HG03521 (cell line): Measurements from ENCODE around the gene KATNAL1.
"Not testable (repeated sequence)": the region's sequence is repeated elsewhere in the genome, so short reads cannot be mapped to it uniquely, and the experiment has no call there.

ENCODE experiments used
- ATAC-seq: cut with Tn5 transposase; IDR thresholded peaks from one replicate; pipeline ENCODE4 v1.9.1; 2021; ENCODE audit warnings: mild to moderate bottlenecking, moderate library complexity; ENCODE audit not compliant: unreplicated experiment

The KATNAL1 gene

DNA sequence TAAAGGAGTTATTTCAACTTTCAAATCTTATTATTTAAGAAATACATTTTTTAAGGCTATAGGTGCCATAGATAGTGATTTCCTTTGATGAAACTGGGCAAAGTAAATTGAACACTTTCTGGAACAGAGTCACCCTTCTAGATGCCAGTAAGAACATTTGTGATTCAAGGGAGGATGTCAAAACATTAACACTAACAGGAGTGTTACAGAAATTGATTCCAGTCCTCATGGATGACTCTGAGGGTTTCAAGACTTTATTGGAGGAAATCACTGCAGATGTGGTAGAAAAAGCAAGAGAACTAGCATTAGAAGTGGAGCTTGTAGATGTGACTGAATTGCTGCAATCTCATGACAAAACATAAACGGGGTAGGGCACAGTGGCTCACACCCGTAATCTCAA is 12.2 kb downstream of the KATNAL1 start:
- no peak for ATAC-seq

DNA sequence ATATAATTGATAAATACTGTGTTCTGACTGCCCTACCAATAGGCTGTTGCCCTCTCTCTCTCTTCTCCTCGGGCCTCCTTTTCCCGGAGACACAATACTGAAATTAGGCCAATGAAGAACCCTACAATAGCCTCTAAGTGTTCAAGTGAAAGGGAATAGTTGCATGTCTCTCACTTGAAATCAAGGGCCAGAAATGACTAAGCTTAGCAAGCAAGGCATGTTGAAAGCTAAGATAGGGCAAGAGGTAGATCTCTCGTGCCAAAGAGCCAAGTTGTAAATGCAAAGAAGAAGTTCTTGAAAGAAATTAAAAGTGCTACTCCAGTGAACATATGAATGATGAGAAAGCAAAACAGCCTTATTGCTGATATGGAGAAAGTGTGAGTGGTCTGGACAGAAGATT is 13.3 kb downstream of the KATNAL1 start:
- ATAC-seq: no peak

DNA sequence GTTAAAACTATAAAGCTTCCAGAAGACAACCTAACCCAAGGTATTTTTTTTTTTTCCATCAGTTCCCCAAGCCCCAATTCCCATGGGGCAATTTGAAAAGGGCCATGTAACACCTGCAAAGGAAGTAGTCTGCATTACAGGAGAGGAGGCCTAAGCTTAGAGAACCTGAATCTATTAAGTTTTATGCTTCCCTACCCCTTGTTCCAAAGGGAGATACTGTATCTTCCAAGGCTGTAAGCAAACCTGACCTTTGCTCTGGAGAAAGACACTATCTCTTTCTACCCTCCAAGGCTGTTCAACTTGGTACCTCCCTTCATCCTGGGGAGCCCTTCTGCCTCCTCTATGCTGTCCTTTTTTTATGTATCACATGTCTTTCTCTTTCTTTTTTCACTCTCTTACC is 15.0 kb downstream of the KATNAL1 start:
- ATAC-seq: no peak

DNA sequence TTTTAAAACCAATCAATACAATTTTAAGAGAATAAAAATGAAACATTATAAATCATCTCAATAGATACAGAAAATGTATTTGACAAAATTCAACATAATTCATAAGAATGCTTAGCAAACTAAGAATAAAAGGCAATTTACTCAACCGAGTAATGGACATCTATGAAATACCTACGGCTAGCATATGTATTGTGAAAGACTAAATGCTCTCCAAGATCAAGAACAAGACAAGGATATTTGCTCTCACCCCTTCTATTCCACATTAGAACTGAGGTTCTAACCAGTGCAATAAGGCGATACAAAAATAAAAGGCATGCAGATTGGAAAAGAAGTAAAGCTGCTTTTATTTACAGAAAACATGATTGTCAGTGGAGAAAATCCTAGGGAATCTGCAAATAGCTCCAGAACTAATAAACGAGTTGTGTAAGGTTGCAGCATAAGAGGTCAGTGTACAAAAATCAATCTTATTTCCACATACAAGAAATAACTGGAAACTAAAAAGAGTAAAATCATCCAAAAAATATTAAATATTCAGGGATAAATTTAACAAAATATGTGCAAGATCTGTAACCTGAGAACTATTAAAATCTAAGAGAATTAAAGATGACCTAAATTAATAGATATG is 16.4 kb downstream of the KATNAL1 start:
- no peak for ATAC-seq

DNA sequence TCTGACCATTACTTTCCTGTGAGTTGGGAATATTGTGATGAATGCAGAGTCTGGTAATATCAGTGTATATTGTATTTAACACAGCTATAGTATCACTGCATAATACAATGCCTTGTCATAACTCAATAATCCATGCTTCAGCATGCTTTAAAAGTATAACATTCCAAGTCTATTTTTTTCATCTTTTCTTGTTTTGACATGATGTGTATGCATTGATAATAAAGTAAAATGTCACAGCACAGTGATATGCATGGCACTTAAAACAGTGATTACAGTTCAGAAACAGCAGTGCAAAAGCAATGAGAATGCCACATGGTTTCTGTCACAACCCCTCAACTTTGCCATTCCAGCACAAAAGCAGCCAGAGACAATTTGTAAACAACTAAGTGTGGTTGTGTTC is 17.8 kb downstream of the KATNAL1 start:
- ATAC-seq: no peak

DNA sequence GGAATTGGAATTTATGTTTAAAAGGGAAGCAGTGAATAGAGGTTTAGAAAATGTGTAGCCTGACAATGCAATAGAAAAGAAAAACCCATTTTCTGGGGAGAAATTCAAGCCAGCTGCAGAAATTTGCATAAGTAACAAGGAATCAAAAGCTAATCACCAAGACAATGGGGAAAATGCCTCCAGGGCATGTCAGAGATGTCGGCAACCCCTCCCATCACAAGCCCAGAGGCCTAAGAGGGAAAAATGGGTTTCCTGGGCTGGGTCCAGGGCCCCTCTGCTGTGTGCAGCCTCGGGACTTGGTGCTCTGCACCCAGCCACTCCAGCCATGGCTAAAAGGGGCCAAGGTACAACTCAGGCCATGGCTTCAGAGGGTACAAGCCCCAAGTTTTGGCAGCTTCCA is 21.3 kb downstream of the KATNAL1 start:
- not testable (repeated sequence) for ATAC-seq

DNA sequence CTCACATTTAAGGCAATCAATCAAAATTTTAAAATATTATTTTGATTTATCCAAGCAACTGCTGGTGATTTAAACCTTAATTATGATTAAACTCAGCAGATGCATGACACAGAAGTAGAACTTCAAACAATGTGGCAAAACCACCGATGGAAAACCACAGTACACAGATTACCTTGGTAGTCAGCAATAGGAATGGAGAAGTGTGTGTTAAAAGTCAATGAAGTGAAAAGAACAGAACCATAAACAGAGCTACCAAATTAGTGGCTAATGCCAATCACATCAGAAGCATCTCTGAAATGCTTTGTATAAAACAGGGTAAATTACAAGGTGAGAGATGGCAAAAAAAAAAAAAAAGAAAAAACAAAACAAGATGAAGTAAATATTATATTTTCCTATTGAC is 31.2 kb downstream of the KATNAL1 start:
- no peak for ATAC-seq

DNA sequence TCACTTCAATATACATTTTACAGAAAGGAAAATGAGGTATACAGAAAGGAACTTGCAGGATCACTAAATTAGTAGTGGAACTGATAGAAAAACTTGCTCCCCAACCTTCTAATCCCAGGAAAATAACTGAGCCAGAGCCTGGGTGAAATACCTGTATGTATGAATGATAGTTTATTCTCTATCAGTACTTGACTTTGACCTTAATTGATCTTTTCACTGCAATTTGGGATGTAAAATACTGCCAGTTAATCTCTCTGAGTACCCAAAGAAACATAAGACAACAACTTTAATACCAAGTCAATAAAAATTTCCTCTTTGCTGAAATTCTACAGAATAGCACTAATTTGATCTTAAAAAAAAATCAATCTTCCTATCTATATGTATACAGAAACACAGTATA is 33.3 kb downstream of the KATNAL1 start:
- no peak for ATAC-seq

DNA sequence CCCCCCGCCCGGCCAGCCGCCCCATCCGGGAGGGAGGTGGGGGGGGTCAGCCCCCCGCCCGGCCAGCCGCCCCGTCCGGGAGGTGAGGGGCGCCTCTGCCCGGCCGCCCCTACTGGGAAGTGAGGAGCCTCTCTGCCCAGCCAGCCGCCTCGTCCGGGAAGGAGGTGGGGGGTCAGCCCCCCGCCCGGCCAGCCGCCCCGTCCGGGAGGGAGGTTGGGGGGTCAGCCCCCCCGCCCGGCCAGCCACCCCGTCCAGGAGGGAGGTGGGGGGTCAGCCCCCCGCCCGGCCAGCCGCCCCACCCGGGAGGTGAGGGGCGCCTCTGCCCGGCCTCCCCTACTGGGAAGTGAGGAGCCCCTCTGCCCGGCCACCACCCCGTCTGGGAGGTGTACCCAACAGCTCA is 37.3 kb downstream of the KATNAL1 start:
- ATAC-seq: not testable (repeated sequence)

DNA sequence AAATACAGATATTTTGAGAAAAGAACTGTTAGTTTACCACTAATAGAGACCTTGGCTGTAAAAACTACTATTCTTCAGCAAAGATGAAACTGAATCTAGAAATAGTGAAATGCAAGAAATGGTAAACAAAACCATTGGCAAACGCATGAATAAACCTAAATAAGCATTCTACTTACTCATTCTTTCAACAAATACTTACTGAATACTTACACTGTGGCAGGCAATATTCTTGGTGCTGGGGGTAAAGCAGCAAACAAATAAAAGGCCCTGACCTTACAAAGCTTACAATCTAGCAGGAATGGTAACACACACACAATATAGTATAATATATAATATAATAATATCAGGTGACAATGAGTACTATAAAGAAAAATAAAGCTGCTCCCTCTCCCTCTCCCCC is 38.7 kb downstream of the KATNAL1 start:
- no peak for ATAC-seq

DNA sequence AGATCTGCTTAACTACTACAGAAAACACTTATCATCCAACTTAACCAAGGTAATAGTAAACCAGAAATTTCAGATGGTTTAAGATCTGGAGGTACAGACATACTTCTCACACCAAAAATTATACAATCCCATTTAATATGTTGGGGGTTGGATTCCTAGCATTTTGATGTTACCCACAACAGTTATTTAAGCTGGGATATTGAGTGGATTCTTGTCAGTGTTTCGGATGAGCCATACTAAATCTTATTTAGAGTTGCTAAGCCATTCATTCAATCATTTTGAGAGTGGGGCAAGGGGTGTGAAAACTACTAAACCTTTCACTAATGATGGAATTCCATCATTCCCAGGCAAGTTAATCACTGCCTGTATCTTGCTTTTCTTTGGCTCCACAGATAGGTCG is 40.6 kb downstream of the KATNAL1 start:
- ATAC-seq: no peak

DNA sequence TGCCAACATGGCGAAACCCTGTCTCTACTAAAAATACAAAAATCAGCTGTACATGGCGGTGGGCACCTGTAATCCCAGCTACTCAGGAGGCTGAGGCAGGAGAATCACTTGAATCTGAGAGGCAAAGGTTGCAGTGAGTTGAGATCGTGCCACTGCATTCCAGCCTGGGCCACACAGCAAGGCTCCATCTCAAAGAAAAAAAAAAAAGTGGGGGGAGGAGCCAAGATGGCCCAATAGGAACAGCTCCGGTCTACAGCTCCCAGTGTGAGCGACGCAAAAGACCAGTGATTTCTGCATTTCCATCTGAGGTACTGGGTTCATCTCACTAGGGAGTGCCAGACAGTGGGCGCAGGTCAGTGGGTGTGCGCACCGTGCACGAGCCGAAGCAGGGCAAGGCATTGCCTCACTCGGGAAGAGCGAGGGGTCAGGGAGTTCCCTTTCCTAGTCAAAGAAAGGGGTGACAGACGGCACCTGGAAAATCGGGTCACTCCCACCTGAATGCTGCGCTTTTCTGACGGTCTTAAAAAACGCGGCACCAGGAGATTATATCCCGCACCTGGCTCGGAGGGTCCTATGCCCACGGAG is 48.1 kb downstream of the KATNAL1 start:
- ATAC-seq: not testable (repeated sequence)

DNA sequence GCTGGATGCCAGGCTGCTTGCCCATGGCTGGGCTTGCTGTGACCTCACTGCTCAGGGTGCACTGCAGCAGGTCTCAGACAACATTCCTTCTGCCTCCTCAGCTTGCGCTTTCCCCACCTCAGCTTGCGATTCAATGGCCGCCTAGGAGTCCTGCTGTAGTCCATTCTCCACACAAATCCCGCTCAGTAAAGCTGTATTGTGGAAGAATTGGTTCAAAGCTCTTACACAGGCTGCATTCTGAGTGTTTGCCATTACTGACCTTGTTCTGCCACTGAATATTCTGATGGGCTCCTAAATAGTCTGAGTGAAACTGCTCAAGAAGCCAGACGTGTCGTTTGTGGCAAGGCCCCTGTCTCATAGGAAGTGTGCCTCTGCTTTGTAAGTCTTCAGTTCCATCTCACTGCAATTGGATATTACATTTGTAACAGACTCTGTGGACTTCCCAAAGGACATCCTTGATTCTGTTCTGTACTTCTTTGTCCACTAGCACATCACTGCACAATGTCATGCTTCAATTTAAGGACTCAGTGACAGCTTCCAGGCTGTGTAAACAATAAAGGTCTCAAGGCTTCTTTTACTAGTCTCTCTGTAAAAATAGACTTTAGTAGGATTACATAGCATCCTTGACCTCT is 49.8 kb downstream of the KATNAL1 start:
- no peak for ATAC-seq

DNA sequence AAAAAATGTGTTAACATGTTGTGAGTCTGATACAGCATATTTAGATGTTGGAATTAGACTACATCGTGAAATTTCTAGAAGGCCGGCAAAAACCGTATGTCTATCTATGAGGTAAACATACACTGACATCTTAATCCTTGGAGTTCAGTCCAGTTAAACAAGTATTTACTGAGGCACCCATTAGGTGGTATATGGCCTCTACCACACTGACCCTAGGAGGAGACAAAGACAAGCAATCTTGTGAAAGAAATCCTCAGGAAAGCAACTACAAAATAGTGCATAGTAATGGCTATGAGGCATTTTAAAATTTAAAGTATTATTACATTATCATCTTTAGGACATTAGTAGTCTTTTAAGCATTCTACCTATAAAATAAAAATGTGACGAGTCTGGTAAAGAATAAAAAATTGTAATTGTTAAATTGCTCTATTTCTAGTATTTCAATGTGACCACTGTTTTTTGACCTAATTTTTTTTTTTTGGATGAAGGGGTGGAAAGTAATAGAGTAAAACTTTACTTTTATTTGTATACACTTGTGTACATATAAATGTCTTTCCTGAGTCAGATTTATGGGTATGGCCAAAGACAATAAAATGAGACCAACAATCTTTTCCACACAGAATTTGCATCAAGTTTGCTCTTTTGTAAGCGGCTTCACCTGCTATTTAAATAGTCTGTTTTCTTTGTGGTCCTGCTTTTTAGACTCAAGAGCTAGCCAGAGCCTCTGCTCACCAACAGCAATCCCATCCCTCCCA is 50.5 kb downstream of the KATNAL1 start:
- ATAC-seq: no peak

DNA sequence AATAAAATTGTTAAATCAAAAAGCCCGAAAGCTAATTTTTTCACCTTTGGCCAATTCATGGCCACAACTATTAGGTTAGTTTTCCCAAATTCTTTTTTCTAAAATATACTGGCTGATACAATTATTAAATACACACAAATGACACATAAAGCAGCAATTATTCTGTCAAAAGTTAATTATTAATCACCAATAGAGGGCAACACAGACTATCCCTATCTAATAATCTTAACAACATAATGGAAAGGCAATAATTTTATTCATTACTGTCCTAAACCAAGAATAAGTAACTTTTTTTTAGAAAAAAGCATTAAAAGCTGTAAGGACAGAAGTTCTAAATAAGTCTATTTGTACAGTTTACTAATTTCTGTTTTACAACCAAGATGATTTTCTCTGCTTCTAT is 51.7 kb downstream of the KATNAL1 start:
- no peak for ATAC-seq

DNA sequence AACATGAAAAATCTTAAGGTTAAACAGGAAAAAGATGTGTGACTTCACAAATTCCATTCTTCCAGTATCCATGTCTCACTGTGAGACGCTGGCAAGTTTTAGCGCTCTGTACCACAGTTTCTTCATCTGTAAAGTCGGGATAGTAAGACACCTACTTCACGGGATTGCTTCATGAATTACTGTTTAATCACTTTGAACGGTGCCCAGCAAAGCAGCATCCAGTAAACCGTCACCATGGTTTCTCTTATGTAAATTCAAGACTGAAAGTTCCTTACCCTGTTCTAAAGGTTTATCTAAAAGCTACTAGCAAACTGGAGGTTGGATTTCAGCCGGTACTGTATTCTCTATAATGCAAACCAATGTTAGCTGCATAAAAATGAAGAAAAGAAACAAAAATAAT is 53.5 kb downstream of the KATNAL1 start:
- no peak for ATAC-seq

DNA sequence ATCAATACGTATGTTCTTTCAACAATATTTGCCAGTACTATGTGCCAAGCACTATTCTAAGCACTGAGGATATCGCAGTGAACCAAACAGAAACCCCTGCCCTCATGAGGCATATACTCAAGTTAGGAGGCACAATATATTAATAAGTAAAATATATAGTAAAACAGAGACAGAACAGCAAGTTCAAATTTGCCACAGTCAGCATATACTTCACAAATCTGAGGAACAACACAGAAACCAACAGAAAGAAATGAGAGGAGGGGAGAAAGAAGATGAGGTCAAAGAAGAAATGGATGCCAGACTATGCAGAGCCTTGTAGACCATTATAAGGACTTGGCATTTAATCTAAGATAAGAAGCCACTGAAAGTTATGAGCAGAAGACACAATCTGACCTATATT is 59.9 kb downstream of the KATNAL1 start:
- ATAC-seq: no peak

DNA sequence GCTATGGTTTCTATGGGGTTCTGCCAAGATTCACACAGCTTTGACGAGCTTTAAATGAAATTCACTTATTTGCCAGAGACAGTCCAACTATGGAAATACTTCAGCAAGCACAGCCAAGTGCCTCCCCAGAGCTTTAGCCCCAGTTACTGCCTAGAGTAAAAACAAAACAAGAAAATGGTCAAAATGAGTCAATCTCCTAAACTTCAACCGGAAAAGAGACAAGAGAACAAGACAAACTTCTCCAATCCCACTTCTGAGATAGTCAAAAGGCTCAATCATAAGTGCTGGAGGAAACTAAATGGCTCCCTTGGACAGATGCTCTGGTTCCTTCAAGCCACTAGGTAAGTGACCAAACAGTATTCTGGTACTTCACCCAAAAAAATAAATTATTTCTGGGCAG is 65.8 kb downstream of the KATNAL1 start:
- ATAC-seq: no peak

DNA sequence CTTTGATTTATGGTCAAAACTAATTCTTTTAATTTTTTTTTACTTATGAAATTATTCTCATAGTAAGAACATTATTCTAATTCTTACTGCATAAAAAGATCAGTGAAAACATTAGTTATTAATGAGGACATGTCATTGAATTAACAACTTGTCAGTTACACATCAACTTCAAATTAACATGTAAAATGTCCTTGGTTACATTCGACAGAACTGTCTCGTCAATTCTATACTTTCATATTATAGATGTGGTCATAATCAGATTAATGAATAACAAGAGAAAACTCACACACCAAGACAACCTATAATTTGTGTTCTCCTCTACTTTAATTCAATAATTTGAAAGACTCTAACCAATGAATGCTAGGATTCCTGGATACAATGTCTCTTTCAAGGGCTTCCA is 66.7 kb downstream of the KATNAL1 start:
- no peak for ATAC-seq

DNA sequence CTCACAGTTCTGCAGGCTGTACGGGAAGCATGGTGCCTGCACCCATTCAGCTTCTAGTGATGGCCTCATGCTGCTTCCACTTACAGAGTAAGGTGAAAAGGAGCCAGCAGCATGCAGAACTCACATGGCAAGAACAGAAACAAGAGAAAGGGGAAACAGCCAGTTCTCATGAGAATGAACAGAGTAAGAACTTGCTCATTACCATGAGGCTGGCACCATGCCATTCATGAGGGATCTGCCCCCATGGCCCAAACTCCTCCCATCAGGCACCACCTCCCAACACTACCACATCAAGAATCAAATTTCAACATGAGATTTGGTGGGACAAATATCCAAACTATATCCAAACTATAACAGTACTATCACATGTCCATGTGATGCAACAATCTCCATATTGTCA is 72.1 kb downstream of the KATNAL1 start:
- no peak for ATAC-seq

DNA sequence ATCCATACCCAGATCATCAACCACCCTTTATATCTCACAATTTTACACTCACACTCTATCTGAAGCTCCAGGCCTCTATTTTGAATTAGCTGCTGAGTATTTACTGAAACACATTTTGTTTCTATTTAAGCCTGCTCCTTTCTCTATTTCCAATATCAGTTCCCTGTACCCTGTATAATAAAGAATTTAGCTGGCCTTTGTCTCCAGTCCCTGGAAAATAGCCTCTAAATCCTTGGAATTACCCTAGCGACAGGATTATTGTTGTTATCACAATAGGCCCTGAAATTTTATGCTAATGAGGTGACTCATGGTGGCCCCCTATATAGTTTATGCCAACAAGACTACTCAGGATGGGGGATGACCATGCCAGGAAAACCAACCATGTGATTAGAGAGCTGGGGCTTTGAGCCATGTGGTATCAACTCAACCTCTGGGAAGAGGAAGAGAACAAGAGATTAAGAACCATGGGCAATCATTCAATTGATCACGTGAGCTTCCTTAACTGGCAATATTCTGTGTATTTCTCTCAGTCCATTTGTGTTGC is 72.7 kb downstream of the KATNAL1 start:
- no peak for ATAC-seq

DNA sequence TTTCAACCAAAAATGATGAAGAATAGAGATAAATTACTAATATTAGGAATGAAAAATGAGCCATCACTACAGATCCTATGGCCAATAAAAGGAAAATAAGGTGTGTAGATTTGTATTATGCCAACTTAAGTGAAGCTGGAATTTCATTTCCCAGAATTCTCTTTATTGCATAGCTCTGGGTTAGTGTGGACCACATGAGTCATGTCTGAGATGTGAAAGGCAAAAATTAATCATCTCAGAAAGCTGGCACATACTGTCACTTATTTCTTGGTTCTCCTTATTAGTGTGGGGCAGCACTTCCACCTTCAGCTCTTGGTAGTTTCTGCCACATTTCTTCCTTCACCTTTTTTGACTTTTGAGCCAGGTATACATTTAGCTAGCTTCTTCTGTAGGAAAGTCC is 82.6 kb downstream of the KATNAL1 start:
- no peak for ATAC-seq
